SK-N-SH treated with all-trans-retinoic acid at 6 μM for 48 hours (cell line): ENCODE measurements around the gene PLEKHG3.

Experiments used
- ATAC-seq: fragments of 200-7000 bp; cut with Tn5 transposase; 3 replicates; pipeline ENCODE4 v1.9.1; 2020; ENCODE audit warnings: mild to moderate bottlenecking, moderate library complexity
- ARNTL ChIP-seq: fragments of 450-650 bp; formaldehyde crosslinking; IDR thresholded peaks from 2 replicates; pipeline ENCODE4 v1.5.0; 2020; ENCODE audit warnings: low read depth, mild to moderate bottlenecking, moderate library complexity, borderline replicate concordance
- BACH2 ChIP-seq: fragments of 250-450 bp; sonication (Bioruptor Pico); IDR thresholded peaks from 2 replicates; pipeline ENCODE4 v1.9.0; 2021; ENCODE audit warnings: mild to moderate bottlenecking, borderline replicate concordance
- CSDC2 ChIP-seq: fragments of 250-450 bp; sonication (Bioruptor Pico); IDR thresholded peaks from 2 replicates; pipeline ENCODE4 v1.5.0; 2020; ENCODE audit warnings: mild to moderate bottlenecking, moderate library complexity
- GLIS3 ChIP-seq: fragments of 250-450 bp; sonication (Bioruptor Pico); IDR thresholded peaks from 2 replicates; pipeline ENCODE4 v1.5.0; 2020; ENCODE audit warnings: mild to moderate bottlenecking, moderate library complexity
- ISL1 ChIP-seq: fragments of 250-450 bp; sonication (Bioruptor Pico); IDR thresholded peaks from 2 replicates; pipeline ENCODE4 v2.1.2; 2022; ENCODE audit warnings: mild to moderate bottlenecking, moderate library complexity
- OSR1 ChIP-seq: fragments of 250-450 bp; sonication (Bioruptor Pico); IDR thresholded peaks from 2 replicates; pipeline ENCODE4 v1.8.0; 2022; ENCODE audit warnings: moderate library complexity, mild to moderate bottlenecking, inconsistent platforms
- PATZ1 ChIP-seq: fragments of 250-450 bp; sonication (Bioruptor Pico); IDR thresholded peaks from 2 replicates; pipeline ENCODE4 v1.8.0; 2020; ENCODE audit warnings: mild to moderate bottlenecking, moderate library complexity, borderline replicate concordance
- POU6F1 ChIP-seq: fragments of 250-450 bp; sonication (Bioruptor Pico); IDR thresholded peaks from 2 replicates; pipeline ENCODE4 v1.8.0; 2021; ENCODE audit warnings: low read depth, mild to moderate bottlenecking, moderate library complexity, borderline replicate concordance
- PPARA ChIP-seq: fragments of 250-450 bp; sonication (Bioruptor Pico); IDR thresholded peaks from 2 replicates; pipeline ENCODE4 v1.5.0; 2020; ENCODE audit warnings: mild to moderate bottlenecking, borderline replicate concordance
- RARB ChIP-seq: fragments of 250-450 bp; sonication (Bioruptor Pico); IDR thresholded peaks from 2 replicates; pipeline ENCODE4 v1.8.0; 2021; ENCODE audit warnings: mild to moderate bottlenecking, moderate library complexity
- SNAI2 ChIP-seq: fragments of 250-450 bp; sonication (Bioruptor Pico); IDR thresholded peaks from 2 replicates; pipeline ENCODE4 v1.5.0; 2020; ENCODE audit warnings: mild to moderate bottlenecking, moderate library complexity
- TCF4 ChIP-seq: fragments of 250-450 bp; sonication (Bioruptor Pico); IDR thresholded peaks from 2 replicates; pipeline ENCODE4 v1.8.0; 2021; ENCODE audit warnings: mild to moderate bottlenecking, moderate library complexity, borderline replicate concordance
- TOX ChIP-seq: fragments of 250-450 bp; sonication (Bioruptor Pico); IDR thresholded peaks from 2 replicates; pipeline ENCODE4 v1.8.0; 2021; ENCODE audit warnings: mild to moderate bottlenecking, moderate library complexity, borderline replicate concordance
- TSHZ2 ChIP-seq: fragments of 250-450 bp; sonication (Bioruptor Pico); IDR thresholded peaks from 2 replicates; pipeline ENCODE4 v1.5.0; 2020; ENCODE audit warnings: mild to moderate bottlenecking, moderate library complexity
- ZC3H10 ChIP-seq: fragments of 250-450 bp; sonication (Bioruptor Pico); IDR thresholded peaks from 2 replicates; pipeline ENCODE4 v1.5.1; 2021; ENCODE audit warnings: mild to moderate bottlenecking, moderate library complexity
- ZFP3 ChIP-seq: fragments of 250-450 bp; sonication (Bioruptor Pico); IDR thresholded peaks from 2 replicates; pipeline ENCODE4 v1.5.0; 2020; ENCODE audit warnings: mild to moderate bottlenecking, moderate library complexity
- ZFP30 ChIP-seq: fragments of 450-650 bp; formaldehyde crosslinking; IDR thresholded peaks from 2 replicates; pipeline ENCODE4 v1.5.0; 2022; ENCODE audit warnings: mild to moderate bottlenecking, moderate library complexity
- ZNF565 ChIP-seq: fragments of 450-650 bp; formaldehyde crosslinking; conservative IDR thresholded peaks from 2 replicates; pipeline ENCODE4 v1.5.0; 2020; ENCODE audit warnings: low read depth, mild to moderate bottlenecking, moderate library complexity
- ZNF70 ChIP-seq: fragments of 450-650 bp; formaldehyde crosslinking; IDR thresholded peaks from 2 replicates; pipeline ENCODE4 v1.5.0; 2020; ENCODE audit warnings: mild to moderate bottlenecking, moderate library complexity
- TF ChIP-seq, protein P1 (sequence below): fragments of 250-450 bp; sonication (Bioruptor Pico); IDR thresholded peaks from 2 replicates; pipeline ENCODE4 v1.5.1; 2020; ENCODE audit warnings: low read depth, mild to moderate bottlenecking, moderate library complexity

The PLEKHG3 gene

GRCh38 chr14:64673748-64674147 is 30.5 kb upstream of the PLEKHG3 start:
- TF ChIP-seq TOX (CRISPR knock-in tag), result no peak
- TF ChIP-seq ARNTL (CRISPR knock-in tag), result no peak
- no peak for TF ChIP-seq ZNF565 (CRISPR knock-in tag)
- TF ChIP-seq CSDC2 (CRISPR knock-in tag), result no peak
- no peak for TF ChIP-seq BACH2 (CRISPR knock-in tag)
- no peak for TF ChIP-seq ZFP3 (CRISPR knock-in tag)
- no peak for TF ChIP-seq SNAI2 (CRISPR knock-in tag)
- no peak for TF ChIP-seq ZNF70 (CRISPR knock-in tag)
- TF ChIP-seq PATZ1 (CRISPR knock-in tag), result no peak
- TF ChIP-seq, protein P1, sequence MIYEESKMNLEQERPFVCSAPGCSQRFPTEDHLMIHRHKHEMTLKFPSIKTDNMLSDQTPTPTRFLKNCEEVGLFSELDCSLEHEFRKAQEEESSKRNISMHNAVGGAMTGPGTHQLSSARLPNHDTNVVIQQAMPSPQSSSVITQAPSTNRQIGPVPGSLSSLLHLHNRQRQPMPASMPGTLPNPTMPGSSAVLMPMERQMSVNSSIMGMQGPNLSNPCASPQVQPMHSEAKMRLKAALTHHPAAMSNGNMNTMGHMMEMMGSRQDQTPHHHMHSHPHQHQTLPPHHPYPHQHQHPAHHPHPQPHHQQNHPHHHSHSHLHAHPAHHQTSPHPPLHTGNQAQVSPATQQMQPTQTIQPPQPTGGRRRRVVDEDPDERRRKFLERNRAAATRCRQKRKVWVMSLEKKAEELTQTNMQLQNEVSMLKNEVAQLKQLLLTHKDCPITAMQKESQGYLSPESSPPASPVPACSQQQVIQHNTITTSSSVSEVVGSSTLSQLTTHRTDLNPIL (CRISPR knock-in tag), result no peak
- TF ChIP-seq RARB (CRISPR knock-in tag), result no peak
- TF ChIP-seq ISL1, result no peak
- no peak for TF ChIP-seq TSHZ2
- no peak for TF ChIP-seq PPARA (CRISPR knock-in tag)
- no peak for ATAC-seq

DNA sequence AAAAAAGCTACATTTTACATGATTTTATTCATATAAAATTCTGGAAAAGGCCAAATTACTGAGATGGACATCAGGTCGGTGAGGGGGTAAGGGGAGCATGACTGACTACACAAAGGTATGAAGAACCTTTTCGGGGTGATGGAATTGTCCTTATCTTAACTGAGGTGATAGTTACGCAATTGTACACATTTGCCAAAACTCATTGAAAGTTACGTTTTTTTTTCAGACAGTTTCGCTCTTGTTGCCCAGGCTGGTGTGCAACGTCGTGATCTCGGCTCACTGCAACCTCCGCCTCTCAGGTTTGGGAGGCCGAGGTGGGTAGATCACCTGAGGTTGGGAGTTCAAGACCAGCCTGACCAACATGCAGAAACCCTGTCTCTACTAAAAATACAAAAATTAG is 29.4 kb upstream of the PLEKHG3 start:
- ATAC-seq, result no peak
- TF ChIP-seq ZNF70 (CRISPR knock-in tag), result no peak
- TF ChIP-seq, protein P1 (CRISPR knock-in tag), result no peak
- TF ChIP-seq CSDC2 (CRISPR knock-in tag), result no peak
- TF ChIP-seq ZC3H10 (CRISPR knock-in tag), result no peak
- TF ChIP-seq OSR1 (CRISPR knock-in tag), result no peak
- TF ChIP-seq TCF4, result no peak
- no peak for TF ChIP-seq ARNTL (CRISPR knock-in tag)
- TF ChIP-seq POU6F1 (CRISPR knock-in tag), result no peak
- no peak for TF ChIP-seq ZFP3 (CRISPR knock-in tag)
- TF ChIP-seq ZFP30, result no peak
- no peak for TF ChIP-seq PATZ1 (CRISPR knock-in tag)
- TF ChIP-seq RARB (CRISPR knock-in tag), result no peak
- TF ChIP-seq SNAI2 (CRISPR knock-in tag), result no peak
- TF ChIP-seq PPARA (CRISPR knock-in tag), result no peak
- no peak for TF ChIP-seq ISL1
- TF ChIP-seq GLIS3, result no peak
- TF ChIP-seq ZNF565 (CRISPR knock-in tag), result no peak
